Sigmoid colon (tissue), 7 donors: Measurements from ENCODE around the gene DENND1C. TPM values are rescaled to one million over a fixed set of nuclear protein-coding genes. Genes with fewer than 3 reads are reported as not detected.

Experiments
- DNase-seq: peaks from one replicate; pipeline ENCODE4 v3.0.0-alpha.2; 2019
- H3K27ac ChIP-seq, 4 donors: fragments of 200-600 bp; sonication (generic); one replicate each; pipeline ENCODE4 v1.5.1; 2016 to 2019; ENCODE audit warnings: mild to moderate bottlenecking in 1 of 4
- H3K27me3 ChIP-seq, 3 donors: fragments of 200-600 bp; sonication (generic); one replicate each; pipeline ENCODE4 v1.5.1; 2019; ENCODE audit warnings: mild to moderate bottlenecking in 1 of 3
- H3K36me3 ChIP-seq, 4 donors: fragments of 200-600 bp; sonication (generic); one replicate each; pipeline ENCODE4 v1.5.1; 2016 to 2019
- H3K4me1 ChIP-seq, 4 donors: fragments of 200-600 bp; sonication (generic); one replicate each; pipeline ENCODE4 v1.5.1; 2017 to 2019
- H3K4me3 ChIP-seq, 4 donors: fragments of 200-600 bp; sonication (generic); one replicate each; pipeline ENCODE4 v1.5.1; 2017 to 2019; ENCODE audit warnings: mild to moderate bottlenecking in 2 of 4, moderate library complexity in 1 of 4
- H3K9me3 ChIP-seq, 4 donors: fragments of 200-600 bp in 3 of 4; sonication (generic) in 3 of 4; one replicate each; pipeline versions ENCODE4 v1.5.1 to v1.6.1; 2013 to 2019
- CTCF ChIP-seq, 4 experiments: fragments of 450-650 bp in 3 of 4; fragments of 200-600 bp in 1 of 4; IDR thresholded peaks; one replicate each; pipeline ENCODE4 v1.5.1; 2016 to 2019; ENCODE audit warnings: antibody characterized with exemption in 4 of 4, mild to moderate bottlenecking in 3 of 4, moderate library complexity in 2 of 4
- EP300 ChIP-seq, 4 donors: sonication (generic); formaldehyde crosslinking; IDR thresholded peaks; one replicate each; pipeline ENCODE4 v1.6.1; 2017; ENCODE audit warnings: antibody characterized with exemption in 4 of 4
- POLR2A ChIP-seq, 2 donors: fragments of 450-650 bp; IDR thresholded peaks; one replicate each; pipeline ENCODE4 v1.6.1; 2016; ENCODE audit warnings: antibody characterized with exemption in 2 of 2, mild to moderate bottlenecking in 2 of 2, moderate library complexity in 2 of 2
- POLR2AphosphoS5 ChIP-seq, 4 donors: sonication (generic); formaldehyde crosslinking; IDR thresholded peaks; one replicate each; pipeline ENCODE4 v1.6.1; 2017; ENCODE audit warnings: antibody characterized with exemption in 4 of 4
- WGBS, 2 donors: extraction: QIAGEN DNeasy Blood & Tissue Kit; methylation state at CpG; one replicate each; pipeline ENCODE4 v1.1.7; 2013; 5-methylcytosine and 5-hydroxymethylcytosine counted together
- intact Hi-C: fragments of 100-400 bp; cut with DNase I; formaldehyde crosslinking; loops from one replicate; pipeline ENCODE4 v1.15.1; 2023
- polyA plus RNA-seq, 3 donors: library from polyadenylated mRNA; stranded (reverse); fragments of 200-250 nt; gene quantifications; one replicate each; pipeline ENCODE4 v1.2.3, GENCODE V29; 2013
- total RNA-seq, 4 donors: library from RNA; depleted of rRNA; stranded (reverse); fragments of >200 nt; gene quantifications; one replicate each; pipeline ENCODE4 v1.1.0, GENCODE V29; 2016
- donor health status: healthy with polysubstance abuse.
- donor health status: Bipolar disorder and iron deficiency.
- donor health status: healthy.

DENND1C gene
- total and polyA plus RNA-seq, 7 donors: 0.99 to 18.1 (median 1.9) TPM; not detected in 1

- Histone ChIP-seq H3K4me3 (no peak overlapping the region), H3K27me3 (peaks cover 21 to 55% (median 44%) of the 10 kb centered on the region in 3 donors), H3K9me3 (no peaks in the 10 kb centered on the region), H3K4me1 (peaks cover 0 to 20% (median 12%) of the 10 kb centered on the region in 4 donors), H3K36me3 (no peaks in the 10 kb centered on the region), H3K27ac (no peak overlapping the region)
- TF ChIP-seq POLR2A (IDR thresholded peaks at IDR 0.05) (no peak), POLR2AphosphoS5 (IDR thresholded peaks at IDR 0.05) (no peak), CTCF (IDR thresholded peaks at IDR 0.05) (no peak), EP300 (IDR thresholded peaks at IDR 0.05) (no peak)
- DNase-seq: no peak
- intact Hi-C loops: no loop called here
- 12 to 55% methylated on average over 52 of the region's 52 CpGs for WGBS, 2 donors
These were observed 6.1 kb downstream of the DENND1C start for GRCh38 chr19:6475321-6476108.

- Histone ChIP-seq H3K27ac (no peak overlapping the region), H3K4me1 (peaks cover 0 to 20% (median 12%) of the 10 kb centered on the region in 4 donors), H3K36me3 (no peaks in the 10 kb centered on the region), H3K27me3 (peaks cover 21 to 47% (median 36%) of the 10 kb centered on the region in 3 donors), H3K9me3 (no peaks in the 10 kb centered on the region), H3K4me3 (no peak overlapping the region)
- intact Hi-C loops: no loop called here
- WGBS, 2 donors: 34 to 76% methylated on average over 9 of the region's 9 CpGs
- DNase-seq: no peak
- TF ChIP-seq EP300 (IDR thresholded peaks at IDR 0.05): no peak
- TF ChIP-seq CTCF (IDR thresholded peaks at IDR 0.05): no peak
- TF ChIP-seq POLR2A (IDR thresholded peaks at IDR 0.05): no peak
- TF ChIP-seq POLR2AphosphoS5 (IDR thresholded peaks at IDR 0.05): no peak
These were observed 7.9 kb downstream of the DENND1C start for GRCh38 chr19:6473647-6474046.

- WGBS, 2 donors: 67 to 77% methylated on average over 4 of the region's 4 CpGs
- Histone ChIP-seq H3K36me3 (no peaks in the 10 kb centered on the region), H3K9me3 (no peaks in the 10 kb centered on the region), H3K27ac (no peak overlapping the region), H3K27me3 (peaks cover 21 to 38% (median 31%) of the 10 kb centered on the region in 3 donors), H3K4me3 (no peak overlapping the region), H3K4me1 (peaks cover 0 to 20% (median 12%) of the 10 kb centered on the region in 4 donors)
- TF ChIP-seq CTCF (IDR thresholded peaks at IDR 0.05) (no peak), EP300 (IDR thresholded peaks at IDR 0.05) (no peak), POLR2AphosphoS5 (IDR thresholded peaks at IDR 0.05) (no peak), POLR2A (IDR thresholded peaks at IDR 0.05) (no peak)
- intact Hi-C loops: no loop called here
- no peak for DNase-seq
These were observed 8.9 kb downstream of the DENND1C start for GRCh38 chr19:6472713-6473112.

GRCh38 chr19:6471076-6471475 is 10.5 kb downstream of the DENND1C start:
- Histone ChIP-seq H3K4me3 (no peak overlapping the region), H3K9me3 (no peaks in the 10 kb centered on the region), H3K36me3 (no peaks in the 10 kb centered on the region), H3K27me3 (peaks cover 9 to 22% (median 16%) of the 10 kb centered on the region in 3 donors), H3K27ac (no peak overlapping the region), H3K4me1 (peaks cover 0 to 9% (median 3%) of the 10 kb centered on the region in 4 donors)
- WGBS, 2 donors: 85 to 90% methylated on average over 14 of the region's 14 CpGs
- no peak for TF ChIP-seq EP300 (IDR thresholded peaks at IDR 0.05)
- no peak for DNase-seq
- intact Hi-C loops: no loop called here

- no peaks in the 10 kb centered on the region for H3K36me3 ChIP-seq
These were observed 11.4 kb downstream of the DENND1C start for GRCh38 chr19:6470173-6470572.

More at GRCh38 chr19:6470173-6470572, 11.4 kb downstream of the DENND1C start:
- TF ChIP-seq CTCF (IDR thresholded peaks at IDR 0.05) (no peak), POLR2A (IDR thresholded peaks at IDR 0.05) (no peak), EP300 (IDR thresholded peaks at IDR 0.05) (no peak), POLR2AphosphoS5 (IDR thresholded peaks at IDR 0.05) (no peak)
- DNase-seq: no peak
- intact Hi-C loops: no loop called here
- Histone ChIP-seq H3K27ac (no peak overlapping the region), H3K4me3 (no peak overlapping the region), H3K4me1 (peaks cover 0 to under 1% (median 0%) of the 10 kb centered on the region in 4 donors), H3K27me3 (peaks cover under 1 to 13% (median 9%) of the 10 kb centered on the region in 3 donors), H3K9me3 (no peaks in the 10 kb centered on the region)
- 88 to 90% methylated on average over 8 of the region's 8 CpGs for WGBS, 2 donors
